ENCODE results near the gene CCNG2. TPM values are rescaled to one million over a fixed set of nuclear protein-coding genes. Genes with fewer than 3 reads are reported as not detected.

The CCNG2 gene
- total and polyA plus RNA-seq, 10 of the 15 experiments (the other 5 are each of a cell fraction or from before 2014, with no cell fraction given) = 1.9 to 70.6 (median 5.9) TPM

DNA sequence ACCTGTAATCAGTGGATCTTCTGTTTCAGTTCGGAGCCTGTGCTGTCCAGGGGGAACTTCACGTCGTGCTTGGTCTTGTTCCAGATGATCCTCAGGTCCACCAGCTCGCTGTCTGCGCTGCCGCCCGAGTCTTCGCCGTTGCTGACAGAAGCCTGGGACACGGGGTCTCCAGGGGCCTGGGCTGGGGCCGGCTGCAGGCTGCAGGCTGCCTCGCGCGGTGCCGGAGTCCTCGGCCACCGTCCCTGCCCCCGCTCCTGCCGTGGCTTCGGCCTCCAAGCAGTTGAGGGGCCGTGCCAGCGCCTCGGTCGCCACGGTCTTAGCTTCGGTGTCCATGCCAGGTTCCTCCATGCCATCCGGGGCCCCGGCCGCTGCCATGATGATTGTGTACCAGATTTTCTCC is 43.9 kb upstream of the CCNG2 start:
- BruUV-seq (replicated peaks) = no TSS peak
- ChIA-PET POLR2A (no interaction called here), SMC1A (ENCODE audit: uncharacterized antibody, unreplicated experiment) (no interaction called here), CTCF (no interaction called here), RAD21 (ENCODE audit: unreplicated experiment) (no interaction called here)
- intact Hi-C loops (cut with micrococcal nuclease; ENCODE audit: unreplicated experiment) = no loop called here
- Histone ChIP-seq H3K9ac (ENCODE audit: control insufficient read depth, insufficient read depth, low read length) (no peak overlapping the region), H3K4me3 (no peak overlapping the region), H3K27ac (ENCODE audit: control insufficient read depth, insufficient read depth) (no peak overlapping the region), H3K27me3 (replicated peaks in 1 of 2; ENCODE audit: control insufficient read depth in 2 of 2, insufficient read depth in 2 of 2, low read length in 1 of 2) (no peaks in the 10 kb centered on the region), H3K79me2 (ENCODE audit: control insufficient read depth, insufficient read depth, low read length) (no peaks in the 10 kb centered on the region), H4K20me1 (ENCODE audit: control insufficient read depth, insufficient read depth) (no peaks in the 10 kb centered on the region), H3K4me1 (ENCODE audit: control insufficient read depth, insufficient read depth, low read length) (no peaks in the 10 kb centered on the region), H3K36me3 (ENCODE audit: control insufficient read depth in 2 of 2, insufficient read depth in 2 of 2, low read length in 1 of 2) (no peaks in the 10 kb centered on the region), H3K9me3 (replicated peaks; ENCODE audit: control insufficient read depth, insufficient read depth, low read length) (no peaks in the 10 kb centered on the region), H2AFZ (ENCODE audit: control insufficient read depth, low read depth, low read length) (no peak overlapping the region), H3K4me2 (ENCODE audit: control insufficient read depth, insufficient read depth) (no peak overlapping the region)
- DNase-seq (ENCODE audit: low read depth, low spot score) (no peak), FAIRE-seq (no peak), ATAC-seq (no peak)
- TF ChIP-seq IKZF1 (conservative IDR thresholded peaks at IDR 0.05) (no peak), NR2C2 (IDR thresholded peaks at IDR 0.05; ENCODE audit: borderline replicate concordance, control insufficient read depth, insufficient read length, low read depth) (no peak), CBX3 (IDR thresholded peaks at IDR 0.05; ENCODE audit: borderline replicate concordance, low read depth) (no peak), EP300 (IDR thresholded peaks at IDR 0.05; ENCODE audit: borderline replicate concordance in 1 of 2, control insufficient read depth in 1 of 2, low read depth in 2 of 2, low read length in 2 of 2) (no peak), SMARCA5 (IDR thresholded peaks at IDR 0.05) (no peak), FOXM1 (IDR thresholded peaks at IDR 0.05; ENCODE audit: low read depth, low read length) (no peak), POLR2AphosphoS2 (IDR thresholded peaks at IDR 0.05; ENCODE audit: low read depth, low read length) (no peak), SIN3A (IDR thresholded peaks at IDR 0.05; ENCODE audit: low read depth, low read length) (no peak), IKZF2 (IDR thresholded peaks at IDR 0.05) (no peak), RAD21 (IDR thresholded peaks at IDR 0.05; ENCODE audit: insufficient read depth, low read depth, low read length) (no peak), IRF4 (IDR thresholded peaks at IDR 0.05; ENCODE audit: low read depth, low read length) (no peak), FOXK2 (IDR thresholded peaks at IDR 0.05) (no peak), TARDBP (IDR thresholded peaks at IDR 0.05; ENCODE audit: borderline replicate concordance) (no peak), ZNF384 (IDR thresholded peaks at IDR 0.05; ENCODE audit: borderline replicate concordance, low read depth, low read length) (no peak)
- TF ChIP-seq, protein P1, sequence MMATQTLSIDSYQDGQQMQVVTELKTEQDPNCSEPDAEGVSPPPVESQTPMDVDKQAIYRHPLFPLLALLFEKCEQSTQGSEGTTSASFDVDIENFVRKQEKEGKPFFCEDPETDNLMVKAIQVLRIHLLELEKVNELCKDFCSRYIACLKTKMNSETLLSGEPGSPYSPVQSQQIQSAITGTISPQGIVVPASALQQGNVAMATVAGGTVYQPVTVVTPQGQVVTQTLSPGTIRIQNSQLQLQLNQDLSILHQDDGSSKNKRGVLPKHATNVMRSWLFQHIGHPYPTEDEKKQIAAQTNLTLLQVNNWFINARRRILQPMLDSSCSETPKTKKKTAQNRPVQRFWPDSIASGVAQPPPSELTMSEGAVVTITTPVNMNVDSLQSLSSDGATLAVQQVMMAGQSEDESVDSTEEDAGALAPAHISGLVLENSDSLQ (IDR thresholded peaks at IDR 0.05) = no peak
- TF ChIP-seq, protein P2, sequence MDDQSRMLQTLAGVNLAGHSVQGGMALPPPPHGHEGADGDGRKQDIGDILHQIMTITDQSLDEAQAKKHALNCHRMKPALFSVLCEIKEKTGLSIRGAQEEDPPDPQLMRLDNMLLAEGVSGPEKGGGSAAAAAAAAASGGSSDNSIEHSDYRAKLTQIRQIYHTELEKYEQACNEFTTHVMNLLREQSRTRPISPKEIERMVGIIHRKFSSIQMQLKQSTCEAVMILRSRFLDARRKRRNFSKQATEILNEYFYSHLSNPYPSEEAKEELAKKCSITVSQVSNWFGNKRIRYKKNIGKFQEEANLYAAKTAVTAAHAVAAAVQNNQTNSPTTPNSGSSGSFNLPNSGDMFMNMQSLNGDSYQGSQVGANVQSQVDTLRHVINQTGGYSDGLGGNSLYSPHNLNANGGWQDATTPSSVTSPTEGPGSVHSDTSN (IDR thresholded peaks at IDR 0.05; ENCODE audit: insufficient replicate concordance, low read depth, low read length) = no peak
- TF ChIP-seq, protein P3, sequence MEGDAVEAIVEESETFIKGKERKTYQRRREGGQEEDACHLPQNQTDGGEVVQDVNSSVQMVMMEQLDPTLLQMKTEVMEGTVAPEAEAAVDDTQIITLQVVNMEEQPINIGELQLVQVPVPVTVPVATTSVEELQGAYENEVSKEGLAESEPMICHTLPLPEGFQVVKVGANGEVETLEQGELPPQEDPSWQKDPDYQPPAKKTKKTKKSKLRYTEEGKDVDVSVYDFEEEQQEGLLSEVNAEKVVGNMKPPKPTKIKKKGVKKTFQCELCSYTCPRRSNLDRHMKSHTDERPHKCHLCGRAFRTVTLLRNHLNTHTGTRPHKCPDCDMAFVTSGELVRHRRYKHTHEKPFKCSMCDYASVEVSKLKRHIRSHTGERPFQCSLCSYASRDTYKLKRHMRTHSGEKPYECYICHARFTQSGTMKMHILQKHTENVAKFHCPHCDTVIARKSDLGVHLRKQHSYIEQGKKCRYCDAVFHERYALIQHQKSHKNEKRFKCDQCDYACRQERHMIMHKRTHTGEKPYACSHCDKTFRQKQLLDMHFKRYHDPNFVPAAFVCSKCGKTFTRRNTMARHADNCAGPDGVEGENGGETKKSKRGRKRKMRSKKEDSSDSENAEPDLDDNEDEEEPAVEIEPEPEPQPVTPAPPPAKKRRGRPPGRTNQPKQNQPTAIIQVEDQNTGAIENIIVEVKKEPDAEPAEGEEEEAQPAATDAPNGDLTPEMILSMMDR (IDR thresholded peaks at IDR 0.05 in 2 of 3, conservative IDR thresholded peaks at IDR 0.05 in 1 of 3; ENCODE audit: control insufficient read depth in 2 of 3, extremely low read depth in 1 of 3, insufficient read depth in 1 of 3, low read depth in 3 of 3, low read length in 3 of 3) = no peak
- TF ChIP-seq, protein P4, sequence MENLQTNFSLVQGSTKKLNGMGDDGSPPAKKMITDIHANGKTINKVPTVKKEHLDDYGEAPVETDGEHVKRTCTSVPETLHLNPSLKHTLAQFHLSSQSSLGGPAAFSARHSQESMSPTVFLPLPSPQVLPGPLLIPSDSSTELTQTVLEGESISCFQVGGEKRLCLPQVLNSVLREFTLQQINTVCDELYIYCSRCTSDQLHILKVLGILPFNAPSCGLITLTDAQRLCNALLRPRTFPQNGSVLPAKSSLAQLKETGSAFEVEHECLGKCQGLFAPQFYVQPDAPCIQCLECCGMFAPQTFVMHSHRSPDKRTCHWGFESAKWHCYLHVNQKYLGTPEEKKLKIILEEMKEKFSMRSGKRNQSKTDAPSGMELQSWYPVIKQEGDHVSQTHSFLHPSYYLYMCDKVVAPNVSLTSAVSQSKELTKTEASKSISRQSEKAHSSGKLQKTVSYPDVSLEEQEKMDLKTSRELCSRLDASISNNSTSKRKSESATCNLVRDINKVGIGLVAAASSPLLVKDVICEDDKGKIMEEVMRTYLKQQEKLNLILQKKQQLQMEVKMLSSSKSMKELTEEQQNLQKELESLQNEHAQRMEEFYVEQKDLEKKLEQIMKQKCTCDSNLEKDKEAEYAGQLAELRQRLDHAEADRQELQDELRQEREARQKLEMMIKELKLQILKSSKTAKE (IDR thresholded peaks at IDR 0.05; ENCODE audit: low read depth, poor library complexity, severe bottlenecking) = no peak
- in situ Hi-C loops (cut with MboI) = no loop called here
- 65% methylated on average over 15 of the region's 29 CpGs for whole genome bisulfite sequencing (ENCODE audit: insufficient coverage, insufficient replicate concordance, low lambda C conversion rate, missing lambda C conversion rate)

Measured in GM12878 (cell line).